ENCODE data around the gene FAXDC2.

DNA sequence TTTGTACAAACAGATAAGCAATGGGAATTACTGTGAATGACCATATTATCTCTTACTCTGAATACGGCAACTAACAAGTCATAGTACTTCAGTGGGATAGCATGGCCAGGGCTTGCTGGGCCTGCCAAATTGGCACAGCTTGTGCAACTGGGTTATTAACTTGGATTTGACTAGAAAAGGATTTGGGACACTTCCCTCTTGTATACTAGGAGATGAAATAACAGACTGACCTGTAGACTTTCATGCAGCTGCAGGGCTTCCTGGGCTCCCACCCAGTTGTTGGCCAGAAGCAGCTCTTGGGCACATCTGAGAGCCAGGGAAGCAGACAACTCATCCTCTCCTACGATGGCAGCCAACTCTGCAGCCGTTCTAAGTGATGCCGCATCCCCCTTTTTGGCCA is 47.8 kb upstream of the FAXDC2 start:
- TF ChIP-seq, protein P1, sequence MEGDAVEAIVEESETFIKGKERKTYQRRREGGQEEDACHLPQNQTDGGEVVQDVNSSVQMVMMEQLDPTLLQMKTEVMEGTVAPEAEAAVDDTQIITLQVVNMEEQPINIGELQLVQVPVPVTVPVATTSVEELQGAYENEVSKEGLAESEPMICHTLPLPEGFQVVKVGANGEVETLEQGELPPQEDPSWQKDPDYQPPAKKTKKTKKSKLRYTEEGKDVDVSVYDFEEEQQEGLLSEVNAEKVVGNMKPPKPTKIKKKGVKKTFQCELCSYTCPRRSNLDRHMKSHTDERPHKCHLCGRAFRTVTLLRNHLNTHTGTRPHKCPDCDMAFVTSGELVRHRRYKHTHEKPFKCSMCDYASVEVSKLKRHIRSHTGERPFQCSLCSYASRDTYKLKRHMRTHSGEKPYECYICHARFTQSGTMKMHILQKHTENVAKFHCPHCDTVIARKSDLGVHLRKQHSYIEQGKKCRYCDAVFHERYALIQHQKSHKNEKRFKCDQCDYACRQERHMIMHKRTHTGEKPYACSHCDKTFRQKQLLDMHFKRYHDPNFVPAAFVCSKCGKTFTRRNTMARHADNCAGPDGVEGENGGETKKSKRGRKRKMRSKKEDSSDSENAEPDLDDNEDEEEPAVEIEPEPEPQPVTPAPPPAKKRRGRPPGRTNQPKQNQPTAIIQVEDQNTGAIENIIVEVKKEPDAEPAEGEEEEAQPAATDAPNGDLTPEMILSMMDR (tag by site-specific recombination; IDR thresholded peaks at IDR 0.05) = no peak
- no peak for TF ChIP-seq ZNF416 (tag by site-specific recombination; IDR thresholded peaks at IDR 0.05)
- TF ChIP-seq, protein P2, sequence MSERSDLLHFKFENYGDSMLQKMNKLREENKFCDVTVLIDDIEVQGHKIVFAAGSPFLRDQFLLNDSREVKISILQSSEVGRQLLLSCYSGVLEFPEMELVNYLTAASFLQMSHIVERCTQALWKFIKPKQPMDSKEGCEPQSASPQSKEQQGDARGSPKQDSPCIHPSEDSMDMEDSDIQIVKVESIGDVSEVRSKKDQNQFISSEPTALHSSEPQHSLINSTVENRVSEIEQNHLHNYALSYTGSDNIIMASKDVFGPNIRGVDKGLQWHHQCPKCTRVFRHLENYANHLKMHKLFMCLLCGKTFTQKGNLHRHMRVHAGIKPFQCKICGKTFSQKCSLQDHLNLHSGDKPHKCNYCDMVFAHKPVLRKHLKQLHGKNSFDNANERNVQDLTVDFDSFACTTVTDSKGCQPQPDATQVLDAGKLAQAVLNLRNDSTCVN (tag by site-specific recombination; optimal IDR thresholded peaks at IDR 0.05) = no peak
- no peak for TF ChIP-seq ZNF76 (tag by site-specific recombination; IDR thresholded peaks at IDR 0.05; ENCODE audit: borderline replicate concordance, low read depth)
- TF ChIP-seq OSR2 (tag by site-specific recombination; IDR thresholded peaks at IDR 0.05) = no peak
- no peak for TF ChIP-seq ZNF791 (tag by site-specific recombination; IDR thresholded peaks at IDR 0.05)
- TF ChIP-seq ZNF37A (tag by site-specific recombination; IDR thresholded peaks at IDR 0.05) = no peak
- TF ChIP-seq TCF7L2 (IDR thresholded peaks at IDR 0.05; ENCODE audit: borderline replicate concordance, low read depth, low read length) = no peak
- no peak for TF ChIP-seq YY1 (tag by site-specific recombination; IDR thresholded peaks at IDR 0.05)
- TF ChIP-seq, protein P3, sequence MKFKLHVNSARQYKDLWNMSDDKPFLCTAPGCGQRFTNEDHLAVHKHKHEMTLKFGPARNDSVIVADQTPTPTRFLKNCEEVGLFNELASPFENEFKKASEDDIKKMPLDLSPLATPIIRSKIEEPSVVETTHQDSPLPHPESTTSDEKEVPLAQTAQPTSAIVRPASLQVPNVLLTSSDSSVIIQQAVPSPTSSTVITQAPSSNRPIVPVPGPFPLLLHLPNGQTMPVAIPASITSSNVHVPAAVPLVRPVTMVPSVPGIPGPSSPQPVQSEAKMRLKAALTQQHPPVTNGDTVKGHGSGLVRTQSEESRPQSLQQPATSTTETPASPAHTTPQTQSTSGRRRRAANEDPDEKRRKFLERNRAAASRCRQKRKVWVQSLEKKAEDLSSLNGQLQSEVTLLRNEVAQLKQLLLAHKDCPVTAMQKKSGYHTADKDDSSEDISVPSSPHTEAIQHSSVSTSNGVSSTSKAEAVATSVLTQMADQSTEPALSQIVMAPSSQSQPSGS (tag by site-specific recombination; IDR thresholded peaks at IDR 0.05; ENCODE audit: low read depth) = no peak
- TF ChIP-seq ZNF274 (IDR thresholded peaks at IDR 0.05; ENCODE audit: low read length) = no peak
- TF ChIP-seq ZNF274 (tag by site-specific recombination; IDR thresholded peaks at IDR 0.05; ENCODE audit: borderline replicate concordance) = no peak
- no peak for TF ChIP-seq ZBTB21 (tag by site-specific recombination; IDR thresholded peaks at IDR 0.05)
- TF ChIP-seq ZNF302 (tag by site-specific recombination; IDR thresholded peaks at IDR 0.05; ENCODE audit: low read depth) = no peak

Measured in HEK293 (cell line).